Measurements from ENCODE around the gene CHD5.
A peak's percentile ranks its signal among the peaks of the same experiment; 100 is the strongest.
"Not testable (repeated sequence)": the region's sequence is repeated elsewhere in the genome, so short reads cannot be mapped to it uniquely, and the experiment has no call there.

The CHD5 gene

DNA sequence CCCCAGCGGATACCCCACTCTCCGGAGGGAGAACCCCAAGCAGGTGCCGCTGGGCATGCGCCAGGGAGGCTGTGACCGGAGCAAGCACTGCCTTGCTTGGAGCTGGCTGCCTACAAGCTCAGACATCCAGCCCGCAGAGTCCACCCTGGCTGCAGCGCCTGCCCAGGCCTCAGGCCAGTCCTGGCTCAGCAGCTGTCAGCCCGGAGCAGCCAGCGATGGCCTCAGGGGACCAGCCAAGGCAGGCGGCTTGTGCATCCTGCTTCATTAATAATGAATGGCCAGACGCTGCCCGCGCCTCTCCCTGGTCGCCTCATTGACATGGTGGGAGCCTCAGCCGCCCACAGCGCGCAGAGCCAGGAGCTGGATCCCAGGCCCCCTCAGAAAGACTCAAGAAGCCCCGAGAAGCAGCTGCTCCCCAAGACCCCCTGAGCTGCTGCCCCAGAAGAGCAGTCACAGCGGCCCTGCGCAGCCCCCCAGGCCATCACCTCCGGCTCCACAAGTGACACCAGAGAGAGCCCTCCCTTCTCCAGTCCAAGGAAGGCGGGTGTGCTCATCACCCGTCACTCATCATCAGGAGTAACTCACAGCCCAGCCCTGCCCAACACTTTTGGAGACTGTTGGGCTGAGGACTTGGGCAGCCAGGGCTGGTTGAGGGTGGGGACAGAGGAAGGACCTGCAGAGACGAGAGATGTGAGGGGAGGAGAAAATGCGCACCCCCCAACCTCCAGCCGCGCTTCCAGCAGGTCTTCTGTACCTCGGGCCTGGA is 114.8 kb downstream of the CHD5 start:
- no peak for DNase-seq (ENCODE audit: low read depth)

DNA sequence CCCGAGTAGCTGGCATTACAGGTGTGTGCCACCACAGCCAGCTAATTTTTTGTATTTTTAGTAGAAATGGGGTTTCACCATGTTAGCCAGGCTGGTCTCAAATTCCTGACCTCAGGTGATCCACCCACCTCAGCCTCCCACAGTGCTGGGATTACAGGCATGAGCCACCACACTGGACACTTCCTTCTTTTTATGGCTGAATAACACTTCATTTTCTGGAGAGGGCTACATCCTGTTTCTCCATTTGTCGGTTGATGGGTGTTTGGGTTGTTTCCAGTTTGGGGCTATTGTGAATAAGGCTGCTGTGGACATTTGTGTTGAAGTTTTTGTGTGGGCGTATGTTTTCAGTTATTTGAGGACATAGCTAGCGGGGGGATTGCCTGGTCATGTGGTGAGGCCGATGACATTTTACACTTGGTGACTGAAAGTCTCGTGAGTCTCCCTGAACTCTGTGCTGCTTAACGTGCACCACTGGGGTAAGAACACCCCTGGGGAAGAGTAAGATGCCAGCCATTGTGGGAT is 116.5 kb downstream of the CHD5 start:
- not testable (repeated sequence) for DNase-seq (ENCODE audit: low read depth)

DNA sequence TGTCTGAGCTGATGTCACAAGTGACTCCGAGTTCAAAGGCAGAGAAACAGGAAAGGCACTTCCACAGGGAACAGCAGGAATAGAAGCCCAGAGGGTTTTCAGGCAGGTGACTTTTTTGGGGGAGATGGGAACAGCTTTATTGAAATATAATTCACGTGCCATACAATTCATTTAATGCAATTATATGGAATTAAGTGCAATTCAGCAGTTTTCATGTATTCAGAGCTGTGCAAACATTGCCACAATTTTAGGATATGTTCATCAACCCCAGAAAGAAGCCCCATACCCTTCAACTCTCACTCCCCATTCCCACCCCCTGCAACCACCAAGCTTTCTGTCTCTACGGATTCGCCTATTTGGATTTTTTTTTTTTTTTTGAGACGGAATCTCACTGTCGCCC is 117.5 kb downstream of the CHD5 start:
- DNase-seq (ENCODE audit: low read depth), result no peak

DNA sequence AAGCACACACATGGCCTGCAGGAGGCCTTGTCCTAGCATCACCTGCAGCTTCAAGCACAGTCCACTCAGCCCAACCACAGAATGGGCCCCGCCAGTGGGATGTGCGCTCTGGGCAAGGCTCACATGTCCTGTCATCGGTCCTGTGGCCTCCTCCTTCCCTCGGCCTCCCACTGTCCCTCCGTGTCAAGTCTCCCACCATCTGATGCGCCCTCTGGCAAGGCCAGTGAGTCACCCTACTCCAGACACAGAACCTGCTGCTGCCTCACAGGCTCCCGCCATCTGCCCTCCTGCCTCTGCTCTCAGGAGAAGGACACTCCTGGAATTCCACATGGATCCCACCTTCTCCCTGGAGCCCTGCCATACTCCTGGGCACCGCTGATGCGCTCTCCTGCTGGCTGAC is 120.3 kb downstream of the CHD5 start:
- no peak for DNase-seq (ENCODE audit: low read depth)

DNA sequence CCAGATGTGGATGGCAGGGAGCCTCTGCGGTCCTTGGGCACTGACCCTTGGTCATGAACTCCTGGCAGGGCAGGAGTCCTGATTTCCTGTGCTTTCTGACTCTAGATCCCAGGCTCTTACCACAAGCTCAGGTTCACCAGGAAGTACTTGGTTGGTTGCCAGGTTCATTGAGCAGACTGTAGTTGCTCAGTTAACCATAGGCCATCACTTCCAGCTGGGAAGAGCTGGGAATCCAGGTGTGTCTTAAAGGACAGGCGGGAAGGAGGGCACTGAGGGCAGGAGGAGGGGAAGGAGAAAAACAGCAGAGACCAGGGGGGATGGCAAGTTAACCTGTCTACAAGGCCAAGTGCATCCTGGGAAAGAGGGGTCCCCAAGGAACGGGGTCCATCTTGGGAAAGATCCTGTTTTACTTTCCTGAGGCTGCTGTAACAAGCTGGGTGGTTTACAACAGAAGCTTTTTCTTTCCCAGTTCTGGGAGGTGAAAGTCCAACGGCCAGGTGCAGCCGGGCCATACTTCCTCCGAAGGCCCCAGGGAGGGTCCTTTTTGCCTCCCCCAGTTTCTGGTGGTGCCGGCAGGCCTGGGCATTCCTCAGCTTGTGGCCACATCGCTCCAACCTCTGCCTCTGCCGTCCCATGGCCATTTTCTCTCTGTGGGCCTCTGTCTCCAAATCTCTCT is 122.8 kb downstream of the CHD5 start:
- no peak for DNase-seq (ENCODE audit: low read depth)

DNA sequence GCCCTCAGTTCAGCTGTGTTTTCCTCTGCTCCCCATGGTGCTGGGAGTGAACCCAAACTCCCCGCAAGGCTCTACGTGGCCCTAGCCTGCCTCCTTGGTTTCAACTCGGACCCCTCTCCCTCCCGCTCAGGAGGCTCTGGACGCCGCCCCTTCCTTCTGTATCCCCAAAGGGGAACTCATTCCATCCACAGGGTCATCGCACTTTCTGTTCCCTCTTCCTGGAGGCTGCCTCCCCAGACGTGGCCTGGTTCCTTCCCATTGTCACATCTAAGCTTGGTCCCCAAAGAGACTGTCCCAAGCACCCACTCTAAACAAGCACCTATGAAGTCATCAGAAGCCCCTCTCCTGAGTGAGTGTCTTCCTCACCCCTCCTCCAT is 123.6 kb downstream of the CHD5 start:
- DNase-seq (ENCODE audit: low read depth), result no peak

DNA sequence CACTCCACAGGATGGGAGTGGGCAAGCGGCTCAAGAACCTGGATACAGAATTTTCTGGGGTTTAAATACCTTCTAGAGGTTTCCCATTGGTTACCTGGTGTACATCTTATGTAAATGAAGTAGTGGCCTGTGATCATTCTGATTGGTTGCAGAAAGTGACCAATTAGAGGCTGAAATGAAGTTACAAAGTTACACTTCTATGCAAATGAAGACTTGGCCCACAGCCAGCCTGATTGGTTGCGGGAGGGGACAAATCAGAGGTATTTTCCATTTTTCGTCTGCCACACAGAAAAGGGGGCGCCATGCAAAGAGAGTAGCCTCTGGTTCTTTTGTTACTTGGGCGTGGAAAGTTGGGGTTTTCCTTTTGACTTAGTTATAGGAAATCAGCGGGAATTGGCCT is 125.5 kb downstream of the CHD5 start:
- no peak for DNase-seq (ENCODE audit: low read depth)

DNA sequence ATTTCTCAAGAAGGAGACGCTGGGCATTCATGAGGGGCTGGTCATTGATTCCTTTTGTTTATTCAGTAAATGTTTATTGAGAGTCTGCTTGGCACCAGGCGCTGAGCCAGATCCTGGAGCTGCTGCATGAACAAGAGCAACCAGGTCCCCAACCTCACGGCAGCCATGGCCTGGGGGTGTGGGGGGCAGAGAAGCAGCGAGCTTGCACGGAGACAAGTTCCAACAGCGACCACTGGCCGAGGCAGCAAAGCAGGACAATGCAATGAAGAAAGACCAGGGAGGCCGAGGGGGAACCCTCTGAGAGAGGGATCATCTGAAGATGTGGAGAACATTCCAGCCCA is 126.9 kb downstream of the CHD5 start:
- no peak for DNase-seq (ENCODE audit: low read depth)

DNA sequence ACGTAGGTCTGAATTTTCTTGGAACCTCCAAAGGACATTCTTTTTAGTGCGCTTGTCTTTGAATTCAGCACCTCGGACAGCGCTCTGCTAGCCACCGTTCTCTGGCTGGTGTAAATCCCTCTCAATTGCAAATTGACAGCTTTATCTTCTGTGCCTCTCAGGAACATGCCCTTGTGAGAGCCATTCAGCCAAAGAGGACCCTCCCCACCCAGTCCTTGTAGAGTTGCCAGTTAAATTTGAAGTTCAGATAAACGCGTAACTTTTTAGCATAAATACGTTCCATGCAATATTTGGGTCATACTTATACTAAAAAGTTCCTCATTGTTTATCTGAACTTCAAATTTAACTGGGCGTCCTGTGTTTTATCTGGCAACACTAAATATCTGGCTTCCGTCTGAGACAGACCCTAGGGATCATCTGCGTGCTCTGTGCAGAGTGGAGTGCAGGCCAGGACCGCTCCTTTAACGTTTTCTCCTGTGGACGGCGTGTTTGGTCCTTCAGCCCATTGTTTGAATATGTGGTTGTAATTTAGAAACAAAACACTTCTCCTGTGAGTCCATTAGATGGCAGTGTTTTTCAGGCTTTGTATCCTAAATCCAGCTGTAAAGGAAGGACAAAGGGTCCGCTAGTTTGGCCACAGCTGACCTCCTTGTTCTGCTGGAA is 127.4 kb downstream of the CHD5 start:
- DNase-seq (ENCODE audit: low read depth), result peak; percentile 11

Data from GM04503 (cell line).